ENCODE results near the gene VSTM2L.

DNA sequence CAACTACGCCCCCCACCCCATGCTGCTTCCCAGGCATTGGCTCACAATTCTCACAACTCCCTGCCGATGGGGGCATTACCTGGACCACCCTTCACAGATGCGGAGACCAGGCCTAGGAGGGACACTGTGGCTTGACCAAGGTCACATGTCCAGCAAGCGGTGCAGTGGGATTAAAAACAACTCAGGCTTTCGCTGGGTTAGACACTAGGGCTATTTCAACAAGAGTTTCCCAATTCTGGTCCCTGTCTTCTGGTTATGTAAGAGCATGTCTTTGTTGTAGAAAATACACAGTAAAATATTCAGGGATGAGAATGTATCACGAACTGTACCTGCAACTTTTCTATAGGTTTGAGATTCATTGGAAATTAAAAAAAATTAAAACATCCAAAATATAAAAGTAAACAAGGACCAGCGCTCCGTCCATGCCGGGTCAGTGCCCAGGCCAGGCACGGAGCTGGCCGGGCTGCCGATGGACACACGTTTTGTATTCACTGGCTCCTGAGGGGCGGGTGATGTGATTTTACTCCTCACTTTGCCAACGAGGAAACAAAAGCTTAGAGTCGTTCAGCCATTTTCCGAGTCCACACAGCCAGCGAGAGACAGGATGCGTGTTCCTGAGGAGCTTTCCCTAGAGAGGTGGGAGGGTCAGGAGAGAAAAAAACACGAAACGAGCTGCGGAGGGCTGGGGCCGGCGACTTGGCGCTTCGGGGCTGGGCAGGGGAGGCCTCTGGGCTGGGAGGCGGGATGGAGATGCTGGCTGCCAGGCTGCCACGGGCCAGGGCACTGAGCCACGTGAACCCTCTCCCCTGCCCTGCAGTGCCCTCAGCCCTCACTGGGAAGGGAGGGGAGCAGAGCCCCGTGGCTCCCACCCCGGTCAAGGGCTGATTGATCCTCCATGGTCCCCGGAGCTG, 17.1 kb upstream of the VSTM2L start:
- no peak for TF ChIP-seq EZH2 (IDR thresholded peaks at IDR 0.05)
- no peak for TF ChIP-seq POLR2AphosphoS5 (IDR thresholded peaks at IDR 0.05; ENCODE audit: borderline replicate concordance, low read depth, low read length)

All from SK-N-MC (cell line).